GM12892 (cell line): ENCODE results near the gene ZFP62.
A peak's percentile ranks its signal among the peaks of the same experiment; 100 is the strongest.

ENCODE experiments used
- DNase-seq: peaks from one replicate; pipeline ENCODE4 v3.0.0; 2011; ENCODE audit not compliant: insufficient read length
- FAIRE-seq: peaks from 2 replicates; lab custom pipeline; 2011; peaks lifted over from hg19 to GRCh38; lab: Jason Lieb, UNC
- POLR2A ChIP-seq: IDR thresholded peaks from 2 replicates; pipeline ENCODE4 v1.6.1; 2011; ENCODE audit warnings: low read depth, low read length, control low read depth
- POLR2AphosphoS5 ChIP-seq: IDR thresholded peaks from 2 replicates; pipeline ENCODE4 v1.6.1; 2011; ENCODE audit warnings: low read depth, low read length, control low read depth
- TAF1 ChIP-seq: IDR thresholded peaks from 2 replicates; pipeline ENCODE4 v1.6.1; 2011; ENCODE audit warnings: low read depth, mild to moderate bottlenecking, control low read depth, low read length, borderline replicate concordance

The ZFP62 gene

DNA sequence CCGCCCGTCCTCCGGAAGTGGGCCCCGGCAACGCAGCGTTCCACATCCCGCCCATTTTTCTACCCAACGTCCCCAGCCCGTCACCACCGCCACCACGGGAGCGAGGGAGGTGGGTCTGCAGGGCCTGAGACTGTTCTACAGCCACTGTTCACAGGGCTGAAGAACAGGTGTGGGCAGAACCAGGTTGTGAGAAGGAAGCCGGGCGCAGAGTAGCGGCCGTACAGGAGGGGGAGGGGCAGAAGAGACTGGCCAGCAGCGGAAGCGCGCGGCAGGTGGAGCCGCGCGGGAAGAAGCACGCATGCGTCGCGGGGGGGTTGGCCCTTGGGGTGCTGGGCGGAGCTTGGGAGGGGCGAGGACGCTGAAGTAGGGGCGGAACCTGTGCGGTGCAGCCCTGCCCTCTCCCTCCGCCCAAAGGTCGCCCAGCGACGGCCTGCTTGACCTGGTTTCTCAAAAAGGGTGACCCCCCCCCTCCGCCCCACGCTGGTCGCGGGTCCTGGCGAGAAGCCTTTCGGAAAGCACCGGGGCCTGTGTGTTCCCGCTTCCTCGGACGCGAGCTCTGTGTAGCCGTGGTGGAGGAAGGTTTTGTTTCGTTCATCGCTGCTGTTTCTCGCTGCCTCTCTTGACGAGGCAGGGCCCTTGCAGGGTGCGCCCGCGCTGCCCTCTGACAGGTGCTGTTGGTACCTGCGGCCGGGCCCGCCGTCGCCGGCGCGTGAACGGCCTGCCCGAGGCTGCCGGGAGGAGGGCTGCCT lies 50.7 kb downstream of the ZFP62 start:
- peak; percentile 96 for FAIRE-seq
- TF ChIP-seq POLR2A (peak; percentile 87), TAF1 (no peak; the same call in 1 of the 2 replicates), POLR2AphosphoS5 (peak; percentile 88)
- peak; percentile 84 for DNase-seq

DNA sequence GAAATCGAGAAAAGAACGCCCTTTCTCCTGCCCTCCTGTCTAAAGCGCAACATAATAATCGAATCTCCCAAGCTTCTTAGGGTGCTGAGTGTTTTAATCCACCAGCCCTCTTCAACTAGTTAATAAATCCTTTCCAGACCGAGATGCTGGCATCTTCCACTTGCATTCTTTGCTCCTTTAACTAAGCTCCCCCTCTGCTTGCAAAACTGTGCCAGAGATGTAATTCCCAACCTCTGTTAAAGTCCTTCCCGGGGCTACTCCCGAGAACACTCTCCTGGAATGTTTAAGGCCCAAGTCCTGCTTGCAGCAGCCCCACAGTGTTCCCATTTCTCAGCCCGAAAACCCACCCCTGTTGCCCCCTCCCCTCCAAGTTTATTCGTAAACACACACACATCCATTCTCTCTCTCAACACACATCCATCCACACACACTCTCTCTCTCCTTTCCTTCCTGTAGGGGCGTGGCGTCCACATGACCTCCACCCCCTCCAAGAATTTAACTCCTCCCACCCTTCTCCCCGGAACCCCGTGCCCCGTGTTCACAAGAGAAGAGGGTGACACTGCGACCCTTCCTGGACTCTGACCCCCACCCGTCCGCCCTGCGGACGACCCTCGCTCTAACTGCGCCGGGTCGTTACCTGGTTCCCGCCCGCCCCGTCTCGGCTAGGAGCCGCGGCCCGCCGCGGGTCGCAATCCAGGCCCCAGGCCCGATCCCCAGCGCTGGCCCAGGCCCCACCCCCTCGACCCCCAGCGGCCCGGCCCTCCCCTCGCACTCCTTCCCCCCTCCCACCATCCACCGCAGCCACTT lies 51.5 kb downstream of the ZFP62 start:
- DNase-seq: peak; percentile 57
- TF ChIP-seq POLR2A (no peak; the same call in 1 of the 2 replicates), TAF1 (no peak; the same call in 1 of the 2 replicates), POLR2AphosphoS5 (no peak)
- no peak for FAIRE-seq

GRCh38 chr5:180808461-180809000 lies 52.5 kb downstream of the ZFP62 start:
- TF ChIP-seq POLR2A (no peak), POLR2AphosphoS5 (no peak), TAF1 (no peak)
- no peak for FAIRE-seq
- no peak for DNase-seq

- no peak for TF ChIP-seq POLR2AphosphoS5
- no peak for TF ChIP-seq POLR2A
- TF ChIP-seq TAF1: no peak
- FAIRE-seq (no peak), DNase-seq (no peak)
Measured at GRCh38 chr5:180807654-180808414, 53.2 kb downstream of the ZFP62 start.

GRCh38 chr5:180807046-180807445 lies 54.0 kb downstream of the ZFP62 start:
- FAIRE-seq (no peak), DNase-seq (no peak)
- TF ChIP-seq POLR2AphosphoS5 (no peak), POLR2A (no peak), TAF1 (no peak)

GRCh38 chr5:180806351-180807011 lies 54.6 kb downstream of the ZFP62 start:
- TF ChIP-seq POLR2AphosphoS5: no peak
- no peak for TF ChIP-seq POLR2A
- no peak for TF ChIP-seq TAF1
- DNase-seq: no peak
- FAIRE-seq: no peak

- TF ChIP-seq TAF1 (no peak), POLR2A (no peak), POLR2AphosphoS5 (no peak)
- DNase-seq (no peak), FAIRE-seq (no peak)
Measured at GRCh38 chr5:180804129-180804618, 56.9 kb downstream of the ZFP62 start.

- TF ChIP-seq POLR2AphosphoS5 (peak; percentile 64; the same call in 1 of the 2 replicates), TAF1 (peak; percentile 49; the same call in 1 of the 2 replicates), POLR2A (peak; percentile 69; the same call in 1 of the 2 replicates)
- peak; percentile 74 for DNase-seq
- peak; percentile 92 for FAIRE-seq
Measured at GRCh38 chr5:180803181-180804128, 57.6 kb downstream of the ZFP62 start.
